GM12878 (cell line): ENCODE results near the gene NCKIPSD. TPM values are rescaled to one million over a fixed set of nuclear protein-coding genes. Genes with fewer than 3 reads are reported as not detected.

ENCODE experiments used
- ATAC-seq: fragments of 200-7000 bp; cut with Tn5 transposase; 3 replicates; pipeline ENCODE4 v1.9.1; 2020; ENCODE audit warnings: mild to moderate bottlenecking, moderate library complexity
- BruUV-seq: library from RNA; stranded (reverse); fragments of 400-500 nt; replicated peaks from 2 replicates; lab custom pipeline; 2021; lab: Mats Ljungman, UMichigan
- CTCF ChIA-PET: fragments of 300-600 bp; sonication (Branson Sonifier 250); formaldehyde crosslinking; extraction: SDS; loops from one replicate; lab custom pipeline; 2021; ENCODE audit warnings: inconsistent platforms; lab: Yijun Ruan, JAX
- POLR2A ChIA-PET: fragments of 350-600 bp; formaldehyde crosslinking; extraction: SDS; loops from one replicate; lab custom pipeline; 2021; ENCODE audit warnings: inconsistent platforms; lab: Charles Lee
- RAD21 ChIA-PET: fragments of 300-600 bp; sonication (Branson Sonifier 250); formaldehyde crosslinking; loops from one replicate; lab custom pipeline; 2023; ENCODE audit warnings: antibody characterized with exemption; ENCODE audit not compliant: unreplicated experiment; lab: Charles Lee
- SMC1A ChIA-PET: fragments of 300-600 bp; sonication (Branson Sonifier 250); formaldehyde crosslinking; loops from one replicate; lab custom pipeline; 2023; ENCODE audit not compliant: unreplicated experiment, uncharacterized antibody; lab: Charles Lee
- DNase-seq: peaks from one replicate; pipeline ENCODE4 v3.0.0-alpha.2; 2011; ENCODE audit warnings: low read depth, low spot score
- FAIRE-seq: peaks from 3 replicates; lab custom pipeline; 2011; peaks lifted over from hg19 to GRCh38; lab: Jason Lieb, UNC
- H2AFZ ChIP-seq: 2 replicates; pipeline ENCODE4 v1.6.0; 2011; ENCODE audit warnings: low read depth, low read length, control low read depth; ENCODE audit not compliant: control insufficient read depth
- H3K27ac ChIP-seq: 2 replicates; pipeline ENCODE4 v1.5.1; 2011; ENCODE audit warnings: control low read depth; ENCODE audit not compliant: control insufficient read depth, insufficient read depth
- H3K27me3 ChIP-seq, 2 experiments: replicated peaks in 1 of 2; 2 replicates each; pipeline versions ENCODE4 v1.6.0 to v1.6.1; 2011; ENCODE audit warnings: low read length in 1 of 2; ENCODE audit not compliant: control insufficient read depth in 2 of 2, insufficient read depth in 2 of 2
- H3K36me3 ChIP-seq, 2 experiments: 2 replicates each; pipeline ENCODE4 v1.5.1; 2011; ENCODE audit warnings: low read length in 1 of 2; ENCODE audit not compliant: control insufficient read depth in 2 of 2, insufficient read depth in 2 of 2
- H3K4me1 ChIP-seq: 2 replicates; pipeline ENCODE4 v1.6.1; 2011; ENCODE audit warnings: mild to moderate bottlenecking, low read length, moderate library complexity, mixed read lengths; ENCODE audit not compliant: control insufficient read depth, insufficient read depth
- H3K4me2 ChIP-seq: 2 replicates; pipeline ENCODE4 v1.6.0; 2011; ENCODE audit warnings: control low read depth; ENCODE audit not compliant: control insufficient read depth, insufficient read depth
- H3K4me3 ChIP-seq: fragments of 200-600 bp; sonication (generic); 2 replicates; pipeline ENCODE4 v1.5.1; 2016
- H3K79me2 ChIP-seq: 2 replicates; pipeline ENCODE4 v1.6.0; 2011; ENCODE audit warnings: low read length; ENCODE audit not compliant: control insufficient read depth, insufficient read depth
- H3K9ac ChIP-seq: 2 replicates; pipeline ENCODE4 v1.8.0; 2011; ENCODE audit warnings: low read length, control low read depth, mixed read lengths; ENCODE audit not compliant: control insufficient read depth, insufficient read depth
- H3K9me3 ChIP-seq: replicated peaks from 3 replicates; pipeline ENCODE4 v1.5.1; 2011; ENCODE audit warnings: mild to moderate bottlenecking, low read length; ENCODE audit not compliant: control insufficient read depth, insufficient read depth
- H4K20me1 ChIP-seq: 2 replicates; pipeline ENCODE4 v1.6.0; 2011; ENCODE audit not compliant: control insufficient read depth, insufficient read depth
- CEBPB ChIP-seq, 2 experiments: fragments of 150-350 bp in 1 of 2; IDR thresholded peaks; 2 replicates each; pipeline ENCODE4 v1.6.1; 2012 to 2014; ENCODE audit warnings: low read depth in 2 of 2, low read length in 2 of 2, borderline replicate concordance in 1 of 2, inconsistent platforms in 1 of 2
- CHD1 ChIP-seq: IDR thresholded peaks from 2 replicates; pipeline ENCODE4 v1.6.1; 2012; ENCODE audit warnings: low read depth, low read length, improper control_type of control experiment
- EED ChIP-seq: sonication (generic); IDR thresholded peaks from 2 replicates; pipeline ENCODE4 v1.6.1; 2016; ENCODE audit warnings: antibody characterized with exemption, low read depth
- EZH2 ChIP-seq: IDR thresholded peaks from 2 replicates; pipeline ENCODE4 v1.6.1; 2012; ENCODE audit warnings: low read depth, mild to moderate bottlenecking, control low read depth, inconsistent platforms, low read length, borderline replicate concordance; ENCODE audit not compliant: control insufficient read depth
- FOS ChIP-seq: IDR thresholded peaks from 3 replicates; pipeline ENCODE4 v1.6.1; 2011; ENCODE audit warnings: borderline replicate concordance; ENCODE audit not compliant: insufficient read length; ENCODE audit errors: extremely low read depth
- NRF1 ChIP-seq: conservative IDR thresholded peaks from 2 replicates; pipeline ENCODE4 v1.6.1; 2011; ENCODE audit warnings: mild to moderate bottlenecking, low read depth, low read length, improper control_type of control experiment
- POLR2A ChIP-seq: IDR thresholded peaks from 2 replicates; pipeline ENCODE4 v1.6.1; 2011; ENCODE audit warnings: low read depth, mild to moderate bottlenecking, low read length
- POLR2AphosphoS5 ChIP-seq: IDR thresholded peaks from 2 replicates; pipeline ENCODE4 v1.6.1; 2011; ENCODE audit warnings: mild to moderate bottlenecking, low read length, inconsistent platforms
- RELA ChIP-seq: fragments of 450-650 bp; IDR thresholded peaks from 2 replicates; pipeline ENCODE4 v1.8.0; 2014; ENCODE audit warnings: borderline replicate concordance; ENCODE audit not compliant: partially characterized antibody
- SP1 ChIP-seq: IDR thresholded peaks from one replicate; pipeline ENCODE4 v1.6.1; 2011; ENCODE audit warnings: low read depth, low read length
- TAF1 ChIP-seq: IDR thresholded peaks from 2 replicates; pipeline ENCODE4 v1.6.1; 2011; ENCODE audit warnings: mild to moderate bottlenecking, low read depth, low read length, borderline replicate concordance
- YY1 ChIP-seq: IDR thresholded peaks from 2 replicates; pipeline ENCODE4 v1.6.1; 2011; ENCODE audit warnings: low read depth, mild to moderate bottlenecking, low read length
- ZNF274 ChIP-seq: IDR thresholded peaks from one replicate; pipeline ENCODE4 v1.8.0; 2011; ENCODE audit not compliant: insufficient read length, insufficient read depth
- WGBS: methylation state at CpG from one replicate; pipeline ENCODE4 v1.1.6; 2016; ENCODE audit warnings: low lambda C conversion rate; ENCODE audit not compliant: insufficient replicate concordance, insufficient coverage; ENCODE audit errors: missing lambda C conversion rate; 5-methylcytosine and 5-hydroxymethylcytosine counted together
- in situ Hi-C: fragments of 300-500 bp; cut with MboI; formaldehyde crosslinking; loops from 9 replicates; pipeline ENCODE4 v1.14.3; 2018; ENCODE audit warnings: mixed read lengths
- intact Hi-C: fragments of 100-400 bp; cut with micrococcal nuclease; formaldehyde crosslinking; loops from one replicate; pipeline ENCODE4 v1.14.2; 2022; ENCODE audit not compliant: unreplicated experiment
- polyA plus RNA-seq, 11 experiments: library from polyadenylated mRNA; depleted of rRNA in 4 of 11; unstranded in 6 of 11; stranded (reverse) in 5 of 11; fragments of >200 nt; fragmentation: Nextera tagmentation in 4 of 11; fragmentation: Illumina TruSeq in 1 of 11; extraction: Ambion mirVana in 4 of 11; extraction: Trizol in 1 of 11; gene quantifications; 1 replicate in 1 of 11; 2 replicates in 10 of 11; pipeline versions ENCODE4 v1.2.1 to v1.2.3, GENCODE V29; 2011 to 2016; ENCODE audit warnings: inconsistent platforms in 2 of 11, missing spikeins in 2 of 11, low read depth in 1 of 11
- total RNA-seq, 4 experiments: library from RNA; depleted of rRNA in 3 of 4; stranded (reverse); fragments of >200 nt in 3 of 4; fragmentation: Illumina TruSeq in 1 of 4; extraction: Trizol in 1 of 4; gene quantifications; 2 replicates each; pipeline versions ENCODE4 v1.2.1 to v1.2.3, GENCODE V29; 2013 to 2021
- TF ChIP-seq, protein P1 (sequence below): fragments of 450-650 bp; IDR thresholded peaks from 2 replicates; pipeline ENCODE4 v1.6.1; 2017; ENCODE audit warnings: antibody characterized with exemption, mild to moderate bottlenecking, moderate library complexity
- TF ChIP-seq, protein P2 (sequence below): fragments of 450-650 bp; IDR thresholded peaks from 2 replicates; pipeline ENCODE4 v1.6.1; 2017; ENCODE audit warnings: mild to moderate bottlenecking, low read depth, inconsistent platforms; ENCODE audit not compliant: poor library complexity, severe bottlenecking
- TF ChIP-seq, protein P3 (sequence below): IDR thresholded peaks from 2 replicates; pipeline ENCODE4 v1.6.1; 2012; ENCODE audit warnings: low read depth, low read length, improper control_type of control experiment

The NCKIPSD gene
- total and polyA plus RNA-seq, 10 of the 15 experiments (the other 5 are each of a cell fraction or from before 2014, with no cell fraction given) = 0.93 to 31.6 (median 15.2) TPM

DNA sequence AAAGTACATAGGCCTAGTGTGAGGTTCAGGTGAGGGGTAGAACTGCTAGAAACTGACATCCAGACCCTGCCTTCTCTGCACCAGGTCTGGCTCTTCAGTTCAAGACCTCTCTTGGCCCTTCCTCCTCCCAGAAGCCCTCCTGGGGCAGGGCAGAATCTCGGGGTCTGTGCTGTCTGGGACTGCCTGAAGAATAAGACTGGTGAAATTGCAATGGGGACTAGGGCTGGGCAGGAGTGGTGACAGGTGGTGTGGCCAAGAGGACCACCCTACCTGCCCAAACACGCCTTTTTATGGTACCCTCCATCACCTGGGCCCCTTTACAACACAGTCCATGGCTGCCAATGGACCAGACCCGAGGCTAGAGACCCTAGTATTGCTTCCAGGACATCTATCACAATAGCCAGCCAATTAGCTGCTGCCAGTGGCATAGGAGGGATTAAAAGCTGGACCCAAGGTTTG lies 1.5 kb upstream of the NCKIPSD start (continued):
- TF ChIP-seq SP1 = no peak
- TF ChIP-seq CEBPB (IDR thresholded peaks at IDR 0.05; ENCODE audit: borderline replicate concordance in 1 of 2, low read depth in 2 of 2, low read length in 2 of 2) = no peak
- no peak for TF ChIP-seq RELA
- 0 out of 2 replicates have a peak, but pooled peaks have one; percentile 37 for TF ChIP-seq POLR2AphosphoS5
- TF ChIP-seq, protein P1, sequence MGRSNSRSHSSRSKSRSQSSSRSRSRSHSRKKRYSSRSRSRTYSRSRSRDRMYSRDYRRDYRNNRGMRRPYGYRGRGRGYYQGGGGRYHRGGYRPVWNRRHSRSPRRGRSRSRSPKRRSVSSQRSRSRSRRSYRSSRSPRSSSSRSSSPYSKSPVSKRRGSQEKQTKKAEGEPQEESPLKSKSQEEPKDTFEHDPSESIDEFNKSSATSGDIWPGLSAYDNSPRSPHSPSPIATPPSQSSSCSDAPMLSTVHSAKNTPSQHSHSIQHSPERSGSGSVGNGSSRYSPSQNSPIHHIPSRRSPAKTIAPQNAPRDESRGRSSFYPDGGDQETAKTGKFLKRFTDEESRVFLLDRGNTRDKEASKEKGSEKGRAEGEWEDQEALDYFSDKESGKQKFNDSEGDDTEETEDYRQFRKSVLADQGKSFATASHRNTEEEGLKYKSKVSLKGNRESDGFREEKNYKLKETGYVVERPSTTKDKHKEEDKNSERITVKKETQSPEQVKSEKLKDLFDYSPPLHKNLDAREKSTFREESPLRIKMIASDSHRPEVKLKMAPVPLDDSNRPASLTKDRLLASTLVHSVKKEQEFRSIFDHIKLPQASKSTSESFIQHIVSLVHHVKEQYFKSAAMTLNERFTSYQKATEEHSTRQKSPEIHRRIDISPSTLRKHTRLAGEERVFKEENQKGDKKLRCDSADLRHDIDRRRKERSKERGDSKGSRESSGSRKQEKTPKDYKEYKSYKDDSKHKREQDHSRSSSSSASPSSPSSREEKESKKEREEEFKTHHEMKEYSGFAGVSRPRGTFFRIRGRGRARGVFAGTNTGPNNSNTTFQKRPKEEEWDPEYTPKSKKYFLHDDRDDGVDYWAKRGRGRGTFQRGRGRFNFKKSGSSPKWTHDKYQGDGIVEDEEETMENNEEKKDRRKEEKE = no peak
- TF ChIP-seq NRF1 = no peak
- peak; percentile 62 for TF ChIP-seq POLR2A

DNA sequence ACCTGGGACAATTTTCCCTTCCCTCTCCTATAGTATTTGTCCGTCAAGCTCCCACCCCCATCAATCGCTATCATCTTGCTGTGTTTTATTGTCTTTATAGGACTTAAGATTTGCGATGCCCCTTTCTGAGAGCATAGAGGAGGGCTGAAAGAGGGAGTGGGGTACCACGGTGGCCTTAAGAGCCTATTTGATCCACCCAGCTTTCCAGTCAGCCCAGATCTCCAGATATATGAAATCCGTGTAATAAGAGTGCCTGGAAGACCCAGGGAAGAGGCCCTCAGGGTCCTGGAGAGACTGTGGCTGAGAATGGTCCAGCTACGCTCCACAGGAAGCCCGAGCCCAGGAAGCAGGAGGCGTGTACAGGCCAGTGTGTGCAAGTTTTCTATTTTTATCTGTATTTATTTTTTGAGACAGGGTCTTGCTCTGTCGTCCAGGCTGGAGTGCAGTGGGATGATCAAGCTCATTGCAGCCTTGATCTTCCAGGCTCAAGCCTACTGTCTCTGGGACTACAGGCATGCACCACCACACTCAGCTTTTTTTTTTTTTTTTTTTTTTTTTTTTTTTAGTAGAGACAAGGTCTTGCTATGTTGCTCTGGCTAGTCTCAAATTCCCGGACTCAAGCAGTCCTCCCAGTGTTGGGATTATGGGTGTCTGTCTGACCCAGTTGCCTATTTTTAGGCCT lies 964 bp upstream of the NCKIPSD start:
- no peak overlapping the region for H2AFZ ChIP-seq
- CTCF ChIA-PET = interaction anchor here (0.6 to 2.3 kb wide), 22 partner anchors 9 to 444 kb away, joined by 3 to 7 read pairs (median 4); partner anchors contain the start of genes IMPDH2, IP6K2 and SLC26A6
- H3K4me3 ChIP-seq = no peak overlapping the region
- peaks cover 26% of the 10 kb centered on the region for H3K79me2 ChIP-seq
- H3K27me3 ChIP-seq = no peaks in the 10 kb centered on the region
- H3K9me3 ChIP-seq = no peaks in the 10 kb centered on the region
- H3K27ac ChIP-seq = no peak overlapping the region; the same call in 1 of the 2 replicates
- WGBS = 67% methylated on average over 10 of the region's 10 CpGs
- RAD21 ChIA-PET = interaction anchor here (1.3 kb wide), 1 partner anchor 264 kb away, joined by 3 read pairs; no protein-coding TSS in a partner anchor
- no peak for DNase-seq
- no peak overlapping the region for H3K9ac ChIP-seq
- H3K36me3 ChIP-seq = peaks cover 27 to 37% of the 10 kb centered on the region in 2 experiments
- in situ Hi-C loops = no loop called here
- POLR2A ChIA-PET = interaction anchor here (2.0 kb wide), 1 partner anchor 30 kb away, joined by 8 read pairs; the partner anchor contains the start of gene IP6K2
- no peak overlapping the region; the same call in 1 of the 2 replicates for H3K4me2 ChIP-seq
- ATAC-seq = no peak
- SMC1A ChIA-PET = interaction anchor here (0.6 to 1.7 kb wide), 3 partner anchors 53 to 320 kb away, joined by 3 to 8 read pairs (median 4); no protein-coding TSS in a partner anchor
- BruUV-seq = no TSS peak
- FAIRE-seq = no peak
- H3K4me1 ChIP-seq = peaks cover 8% of the 10 kb centered on the region; the same call in 1 of the 2 replicates
- H4K20me1 ChIP-seq = no peaks in the 10 kb centered on the region; the same call in 1 of the 2 replicates
- intact Hi-C loops = no loop called here
- TF ChIP-seq, protein P2, sequence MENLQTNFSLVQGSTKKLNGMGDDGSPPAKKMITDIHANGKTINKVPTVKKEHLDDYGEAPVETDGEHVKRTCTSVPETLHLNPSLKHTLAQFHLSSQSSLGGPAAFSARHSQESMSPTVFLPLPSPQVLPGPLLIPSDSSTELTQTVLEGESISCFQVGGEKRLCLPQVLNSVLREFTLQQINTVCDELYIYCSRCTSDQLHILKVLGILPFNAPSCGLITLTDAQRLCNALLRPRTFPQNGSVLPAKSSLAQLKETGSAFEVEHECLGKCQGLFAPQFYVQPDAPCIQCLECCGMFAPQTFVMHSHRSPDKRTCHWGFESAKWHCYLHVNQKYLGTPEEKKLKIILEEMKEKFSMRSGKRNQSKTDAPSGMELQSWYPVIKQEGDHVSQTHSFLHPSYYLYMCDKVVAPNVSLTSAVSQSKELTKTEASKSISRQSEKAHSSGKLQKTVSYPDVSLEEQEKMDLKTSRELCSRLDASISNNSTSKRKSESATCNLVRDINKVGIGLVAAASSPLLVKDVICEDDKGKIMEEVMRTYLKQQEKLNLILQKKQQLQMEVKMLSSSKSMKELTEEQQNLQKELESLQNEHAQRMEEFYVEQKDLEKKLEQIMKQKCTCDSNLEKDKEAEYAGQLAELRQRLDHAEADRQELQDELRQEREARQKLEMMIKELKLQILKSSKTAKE = no peak
- no peak for TF ChIP-seq CHD1
- TF ChIP-seq, protein P3, sequence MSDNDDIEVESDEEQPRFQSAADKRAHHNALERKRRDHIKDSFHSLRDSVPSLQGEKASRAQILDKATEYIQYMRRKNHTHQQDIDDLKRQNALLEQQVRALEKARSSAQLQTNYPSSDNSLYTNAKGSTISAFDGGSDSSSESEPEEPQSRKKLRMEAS = no peak
- TF ChIP-seq TAF1 = no peak
- no peak for TF ChIP-seq SP1
- TF ChIP-seq CEBPB (IDR thresholded peaks at IDR 0.05; ENCODE audit: borderline replicate concordance in 1 of 2, low read depth in 2 of 2, low read length in 2 of 2) = no peak
- no peak for TF ChIP-seq YY1
- TF ChIP-seq EZH2 = no peak
- no peak for TF ChIP-seq ZNF274
- no peak for TF ChIP-seq FOS
- TF ChIP-seq EED = no peak
